K562 (cell line): ENCODE measurements around the gene DDIT3. TPM values are rescaled to one million over a fixed set of nuclear protein-coding genes. Genes with fewer than 3 reads are reported as not detected.

Experiments
- ATF7 ChIP-seq: fragments of 450-650 bp; IDR thresholded peaks from 2 replicates; pipeline ENCODE4 v1.7.1; 2014; ENCODE audit warnings: mild to moderate bottlenecking, moderate library complexity
- DPF2 ChIP-seq: fragments of 450-650 bp; IDR thresholded peaks from 2 replicates; pipeline ENCODE4 v1.6.1; 2016
- ERF ChIP-seq: fragments of 450-650 bp; formaldehyde crosslinking; IDR thresholded peaks from 2 replicates; pipeline ENCODE4 v1.4.0; 2020; ENCODE audit warnings: mild to moderate bottlenecking, mixed read lengths
- HSF4 ChIP-seq: fragments of 250-450 bp; sonication (Bioruptor Pico); IDR thresholded peaks from 2 replicates; pipeline ENCODE4 v2.1.2; 2022; ENCODE audit warnings: mild to moderate bottlenecking, moderate library complexity, borderline replicate concordance
- MIER1 ChIP-seq: fragments of 450-650 bp; IDR thresholded peaks from 2 replicates; pipeline ENCODE4 v1.6.1; 2016; ENCODE audit warnings: antibody characterized with exemption, mild to moderate bottlenecking, low read depth
- SIN3A ChIP-seq, 2 experiments: fragments of 150-350 bp in 1 of 2; IDR thresholded peaks; 2 replicates each; pipeline ENCODE4 v1.6.1; 2011 to 2016; ENCODE audit warnings: borderline replicate concordance in 2 of 2, low read depth in 2 of 2, low read length in 2 of 2, mild to moderate bottlenecking in 2 of 2, moderate library complexity in 2 of 2; ENCODE audit not compliant: control insufficient read depth in 1 of 2
- SP1 ChIP-seq: sonication (generic); formaldehyde crosslinking; IDR thresholded peaks from 2 replicates; pipeline ENCODE4 v1.8.1; 2022; ENCODE audit warnings: mild to moderate bottlenecking, missing genetic modification reagents
- SRF ChIP-seq, 2 experiments: fragments of 250-450, 450-650 bp in 1 of 2; sonication (Bioruptor Pico) in 1 of 2; sonication (generic) in 1 of 2; formaldehyde crosslinking; IDR thresholded peaks; 2 replicates each; pipeline versions ENCODE4 v1.5.0 to v1.5.1; 2020 to 2022; ENCODE audit warnings: mild to moderate bottlenecking in 1 of 2, missing genetic modification reagents in 1 of 2
- ZEB2 ChIP-seq: fragments of 450-650 bp; IDR thresholded peaks from 2 replicates; pipeline ENCODE4 v1.6.1; 2016
- ZNF311 ChIP-seq: fragments of 250-450 bp; sonication (Bioruptor Pico); IDR thresholded peaks from 2 replicates; pipeline ENCODE4 v1.4.0; 2020; ENCODE audit warnings: mild to moderate bottlenecking, moderate library complexity
- ZNF707 ChIP-seq: fragments of 250-450 bp; sonication (Bioruptor Pico); conservative IDR thresholded peaks from 2 replicates; pipeline ENCODE4 v1.8.0; 2022; ENCODE audit warnings: inconsistent platforms, mild to moderate bottlenecking, moderate library complexity
- ZNF79 ChIP-seq: fragments of 250-450 bp; sonication (Bioruptor Pico); IDR thresholded peaks from 2 replicates; pipeline ENCODE4 v1.4.0; 2020; ENCODE audit warnings: low read depth, mild to moderate bottlenecking, moderate library complexity
- polyA plus RNA-seq, 8 experiments: library from polyadenylated mRNA; depleted of rRNA in 4 of 8; stranded (reverse) in 5 of 8; unstranded in 3 of 8; fragments of >200 nt; fragmentation: Nextera tagmentation in 2 of 8; fragmentation: Illumina TruSeq in 1 of 8; extraction: Ambion mirVana in 2 of 8; extraction: Trizol in 1 of 8; gene quantifications; 2 replicates each; pipeline versions ENCODE4 v1.2.1 to v1.2.3, GENCODE V29; 2011 to 2014; ENCODE audit warnings: inconsistent platforms in 1 of 8, missing spikeins in 1 of 8
- total RNA-seq, 7 experiments: library from RNA; depleted of rRNA in 6 of 7; stranded (reverse); fragments of >200 nt in 6 of 7; fragmentation: Illumina TruSeq in 2 of 7; extraction: Trizol in 2 of 7; gene quantifications; 2 replicates each; pipeline versions ENCODE4 v1.2.1 to v1.2.3, GENCODE V29; 2011 to 2021; ENCODE audit warnings: low replicate concordance in 1 of 7
- TF ChIP-seq, protein P1 (sequence below): fragments of 450-650 bp; IDR thresholded peaks from 2 replicates; pipeline ENCODE4 v1.6.1; 2017; ENCODE audit warnings: antibody characterized with exemption
- TF ChIP-seq, protein P2 (sequence below): fragments of 450-650 bp; IDR thresholded peaks from 2 replicates; pipeline ENCODE4 v1.6.1; 2017; ENCODE audit warnings: mild to moderate bottlenecking, moderate library complexity
- TF ChIP-seq, protein P3 (sequence below): IDR thresholded peaks from 2 replicates; pipeline ENCODE4 v1.6.1; 2012; ENCODE audit warnings: low read depth, low read length, improper control_type of control experiment, borderline replicate concordance
- TF ChIP-seq, protein P4 (sequence below): sonication (generic); formaldehyde crosslinking; IDR thresholded peaks from 2 replicates; pipeline ENCODE4 v1.8.0; 2022; ENCODE audit warnings: mild to moderate bottlenecking, low read depth, missing genetic modification reagents
- TF ChIP-seq, protein P5 (sequence below): sonication (generic); formaldehyde crosslinking; IDR thresholded peaks from 2 replicates; pipeline ENCODE4 v1.8.0; 2022; ENCODE audit warnings: missing genetic modification reagents, mild to moderate bottlenecking, moderate library complexity, borderline replicate concordance
- TF ChIP-seq, protein P6 (sequence below): IDR thresholded peaks from 2 replicates; pipeline ENCODE4 v1.6.1; 2014; ENCODE audit warnings: antibody characterized with exemption

The DDIT3 gene
- total and polyA plus RNA-seq, 9 of the 15 experiments (the other 6 are each of a cell fraction or from before 2014, with no cell fraction given) = 59.1 to 272 (median 89.9) TPM

DNA sequence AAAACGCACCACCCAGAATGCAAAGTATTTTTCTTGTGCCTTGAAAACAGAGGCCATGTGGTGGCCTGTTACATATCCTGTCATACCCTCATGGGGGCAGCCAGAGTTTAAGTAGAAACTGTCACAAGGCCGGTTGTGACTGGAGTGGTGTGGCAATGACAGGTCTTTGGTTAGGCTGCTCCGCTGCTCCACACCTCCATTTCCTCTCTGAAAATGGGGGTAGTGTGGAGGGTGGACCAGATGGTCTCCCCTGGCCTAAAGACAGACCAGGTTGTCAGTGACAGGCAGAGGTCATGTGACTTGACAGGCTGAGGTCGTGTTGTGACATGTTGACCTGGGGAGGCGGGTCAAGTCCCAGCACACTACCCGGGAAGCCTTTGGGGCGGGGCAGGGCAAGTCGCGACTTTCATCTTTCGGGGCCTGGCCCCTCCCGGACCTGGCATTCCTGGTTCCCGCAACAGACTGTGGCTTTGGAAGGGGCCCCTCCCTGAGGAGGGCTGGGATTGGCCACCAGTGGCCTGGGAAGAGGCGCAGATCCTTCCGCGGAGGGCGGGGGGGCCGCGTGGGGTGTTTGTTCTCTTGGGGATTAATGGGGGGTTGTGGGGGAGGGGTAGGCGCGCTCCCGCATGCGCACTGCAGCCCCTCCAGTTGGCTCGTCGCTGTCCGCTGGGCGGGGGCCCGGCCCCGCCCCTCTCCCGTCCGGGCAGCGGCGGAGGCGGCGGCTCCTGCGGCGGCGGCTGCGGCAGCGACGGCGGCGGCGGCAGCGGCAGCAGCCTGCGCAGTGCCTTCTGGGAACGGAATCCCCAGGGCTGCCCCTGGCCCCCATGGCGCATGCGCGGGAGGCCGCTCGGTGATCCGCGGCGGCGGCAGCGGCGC lies 1.9 kb upstream of the DDIT3 start, which contains the start of gene MBD6 (continued):
- TF ChIP-seq, protein P1, sequence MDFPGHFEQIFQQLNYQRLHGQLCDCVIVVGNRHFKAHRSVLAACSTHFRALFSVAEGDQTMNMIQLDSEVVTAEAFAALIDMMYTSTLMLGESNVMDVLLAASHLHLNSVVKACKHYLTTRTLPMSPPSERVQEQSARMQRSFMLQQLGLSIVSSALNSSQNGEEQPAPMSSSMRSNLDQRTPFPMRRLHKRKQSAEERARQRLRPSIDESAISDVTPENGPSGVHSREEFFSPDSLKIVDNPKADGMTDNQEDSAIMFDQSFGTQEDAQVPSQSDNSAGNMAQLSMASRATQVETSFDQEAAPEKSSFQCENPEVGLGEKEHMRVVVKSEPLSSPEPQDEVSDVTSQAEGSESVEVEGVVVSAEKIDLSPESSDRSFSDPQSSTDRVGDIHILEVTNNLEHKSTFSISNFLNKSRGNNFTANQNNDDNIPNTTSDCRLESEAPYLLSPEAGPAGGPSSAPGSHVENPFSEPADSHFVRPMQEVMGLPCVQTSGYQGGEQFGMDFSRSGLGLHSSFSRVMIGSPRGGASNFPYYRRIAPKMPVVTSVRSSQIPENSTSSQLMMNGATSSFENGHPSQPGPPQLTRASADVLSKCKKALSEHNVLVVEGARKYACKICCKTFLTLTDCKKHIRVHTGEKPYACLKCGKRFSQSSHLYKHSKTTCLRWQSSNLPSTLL = no peak
- TF ChIP-seq SP1 (CRISPR knock-in tag) = peak; percentile 74
- TF ChIP-seq ZNF311 (CRISPR knock-in tag) = no peak
- no peak for TF ChIP-seq ZNF79 (CRISPR knock-in tag)
- 0 out of 2 replicates have a peak, but pooled peaks have one; percentile 13 for TF ChIP-seq ZNF707
- TF ChIP-seq HSF4 (CRISPR knock-in tag) = no peak
- TF ChIP-seq, protein P2, sequence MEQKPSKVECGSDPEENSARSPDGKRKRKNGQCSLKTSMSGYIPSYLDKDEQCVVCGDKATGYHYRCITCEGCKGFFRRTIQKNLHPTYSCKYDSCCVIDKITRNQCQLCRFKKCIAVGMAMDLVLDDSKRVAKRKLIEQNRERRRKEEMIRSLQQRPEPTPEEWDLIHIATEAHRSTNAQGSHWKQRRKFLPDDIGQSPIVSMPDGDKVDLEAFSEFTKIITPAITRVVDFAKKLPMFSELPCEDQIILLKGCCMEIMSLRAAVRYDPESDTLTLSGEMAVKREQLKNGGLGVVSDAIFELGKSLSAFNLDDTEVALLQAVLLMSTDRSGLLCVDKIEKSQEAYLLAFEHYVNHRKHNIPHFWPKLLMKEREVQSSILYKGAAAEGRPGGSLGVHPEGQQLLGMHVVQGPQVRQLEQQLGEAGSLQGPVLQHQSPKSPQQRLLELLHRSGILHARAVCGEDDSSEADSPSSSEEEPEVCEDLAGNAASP = peak; percentile 66; the same call in 1 of the 2 replicates
- TF ChIP-seq, protein P3, sequence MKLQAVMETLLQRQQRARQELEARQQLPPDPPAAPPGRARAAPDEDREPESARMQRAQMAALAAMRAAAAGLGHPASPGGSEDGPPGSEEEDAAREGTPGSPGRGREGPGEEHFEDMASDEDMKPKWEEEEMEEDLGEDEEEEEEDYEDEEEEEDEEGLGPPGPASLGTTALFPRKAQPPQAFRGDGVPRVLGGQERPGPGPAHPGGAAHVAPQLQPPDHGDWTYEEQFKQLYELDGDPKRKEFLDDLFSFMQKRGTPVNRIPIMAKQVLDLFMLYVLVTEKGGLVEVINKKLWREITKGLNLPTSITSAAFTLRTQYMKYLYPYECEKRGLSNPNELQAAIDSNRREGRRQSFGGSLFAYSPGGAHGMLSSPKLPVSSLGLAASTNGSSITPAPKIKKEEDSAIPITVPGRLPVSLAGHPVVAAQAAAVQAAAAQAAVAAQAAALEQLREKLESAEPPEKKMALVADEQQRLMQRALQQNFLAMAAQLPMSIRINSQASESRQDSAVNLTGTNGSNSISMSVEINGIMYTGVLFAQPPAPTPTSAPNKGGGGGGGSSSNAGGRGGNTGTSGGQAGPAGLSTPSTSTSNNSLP = no peak
- TF ChIP-seq DPF2 = peak; percentile 72
- TF ChIP-seq ZEB2 = peak; percentile 60; the same call in 1 of the 2 replicates
- TF ChIP-seq, protein P4, sequence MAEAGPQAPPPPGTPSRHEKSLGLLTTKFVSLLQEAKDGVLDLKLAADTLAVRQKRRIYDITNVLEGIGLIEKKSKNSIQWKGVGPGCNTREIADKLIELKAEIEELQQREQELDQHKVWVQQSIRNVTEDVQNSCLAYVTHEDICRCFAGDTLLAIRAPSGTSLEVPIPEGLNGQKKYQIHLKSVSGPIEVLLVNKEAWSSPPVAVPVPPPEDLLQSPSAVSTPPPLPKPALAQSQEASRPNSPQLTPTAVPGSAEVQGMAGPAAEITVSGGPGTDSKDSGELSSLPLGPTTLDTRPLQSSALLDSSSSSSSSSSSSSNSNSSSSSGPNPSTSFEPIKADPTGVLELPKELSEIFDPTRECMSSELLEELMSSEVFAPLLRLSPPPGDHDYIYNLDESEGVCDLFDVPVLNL = 0 out of 2 replicates have a peak, but pooled peaks have one; percentile 33
- peak; percentile 16 to 64; a peak in 1 of 4 replicates for TF ChIP-seq SIN3A (IDR thresholded peaks at IDR 0.05; ENCODE audit: borderline replicate concordance in 2 of 2, control insufficient read depth in 1 of 2, low read depth in 2 of 2, low read length in 2 of 2)
- TF ChIP-seq, protein P5, sequence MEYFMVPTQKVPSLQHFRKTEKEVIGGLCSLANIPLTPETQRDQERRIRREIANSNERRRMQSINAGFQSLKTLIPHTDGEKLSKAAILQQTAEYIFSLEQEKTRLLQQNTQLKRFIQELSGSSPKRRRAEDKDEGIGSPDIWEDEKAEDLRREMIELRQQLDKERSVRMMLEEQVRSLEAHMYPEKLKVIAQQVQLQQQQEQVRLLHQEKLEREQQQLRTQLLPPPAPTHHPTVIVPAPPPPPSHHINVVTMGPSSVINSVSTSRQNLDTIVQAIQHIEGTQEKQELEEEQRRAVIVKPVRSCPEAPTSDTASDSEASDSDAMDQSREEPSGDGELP (CRISPR knock-in tag) = peak; percentile 88; the same call in 1 of the 2 replicates
- no peak; a peak in 1 of 4 replicates for TF ChIP-seq SRF (CRISPR knock-in tag; IDR thresholded peaks at IDR 0.05)
- TF ChIP-seq ERF (CRISPR knock-in tag) = peak; percentile 51; the same call in 1 of the 2 replicates
- peak; percentile 84 for TF ChIP-seq ATF7
- TF ChIP-seq MIER1 = no peak
- TF ChIP-seq, protein P6, sequence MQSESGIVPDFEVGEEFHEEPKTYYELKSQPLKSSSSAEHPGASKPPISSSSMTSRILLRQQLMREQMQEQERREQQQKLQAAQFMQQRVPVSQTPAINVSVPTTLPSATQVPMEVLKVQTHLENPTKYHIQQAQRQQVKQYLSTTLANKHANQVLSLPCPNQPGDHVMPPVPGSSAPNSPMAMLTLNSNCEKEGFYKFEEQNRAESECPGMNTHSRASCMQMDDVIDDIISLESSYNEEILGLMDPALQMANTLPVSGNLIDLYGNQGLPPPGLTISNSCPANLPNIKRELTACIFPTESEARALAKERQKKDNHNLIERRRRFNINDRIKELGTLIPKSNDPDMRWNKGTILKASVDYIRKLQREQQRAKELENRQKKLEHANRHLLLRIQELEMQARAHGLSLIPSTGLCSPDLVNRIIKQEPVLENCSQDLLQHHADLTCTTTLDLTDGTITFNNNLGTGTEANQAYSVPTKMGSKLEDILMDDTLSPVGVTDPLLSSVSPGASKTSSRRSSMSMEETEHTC = peak; percentile 76
